ENCODE results near the gene IDH3A. TPM values are rescaled to one million over a fixed set of nuclear protein-coding genes. Genes with fewer than 3 reads are reported as not detected.

The IDH3A gene
- total RNA-seq, 6 experiments from 2014 or later = 67.3 to 82.1 (median 78.3) TPM

DNA sequence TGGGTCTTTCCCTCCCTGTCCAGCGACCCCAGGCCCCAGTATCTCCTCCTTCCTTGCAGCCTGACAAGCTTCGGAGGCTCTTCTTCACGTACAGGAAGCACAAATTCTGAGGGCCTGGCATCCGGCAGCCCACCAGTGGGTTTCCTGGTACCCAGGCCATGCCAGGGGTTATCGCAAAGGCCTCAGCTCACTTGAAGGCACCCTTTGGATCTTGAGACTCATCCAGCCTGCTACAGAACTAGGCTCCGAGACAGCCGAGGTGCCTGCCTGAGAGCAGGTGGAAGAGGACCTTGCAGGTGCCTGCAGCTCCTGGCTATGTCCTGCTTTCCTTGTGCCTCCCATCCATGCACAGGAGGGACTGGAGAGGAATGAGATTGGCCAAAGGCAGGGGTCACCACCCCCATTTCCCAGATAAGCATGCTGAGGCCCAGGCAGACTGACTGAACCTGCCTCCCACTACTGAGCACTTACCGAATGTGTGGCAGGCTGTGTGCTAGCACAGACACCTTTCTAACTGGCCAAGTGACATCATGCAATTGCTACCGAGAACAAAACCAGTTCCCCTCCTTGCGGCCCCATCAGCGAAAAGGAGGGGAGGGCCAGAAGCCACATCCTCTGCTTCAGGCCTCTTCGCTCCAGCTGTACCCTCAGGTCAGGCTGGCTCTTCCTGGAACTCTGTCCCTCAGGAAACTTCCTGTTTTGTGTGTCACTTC lies 45.6 kb upstream of the IDH3A start:
- H3K4me3 Mint-ChIP-seq = no peak overlapping the region
- no peak for DNase-seq
- H3K27me3 Mint-ChIP-seq (ENCODE audit: insufficient read depth) = peaks cover 16% of the 10 kb centered on the region
- no peak for TF ChIP-seq CTCF (IDR thresholded peaks at IDR 0.05)
- H3K36me3 Mint-ChIP-seq (ENCODE audit: low read depth) = no peaks in the 10 kb centered on the region
- H3K9me3 Mint-ChIP-seq = no peaks in the 10 kb centered on the region
- peaks cover 11% of the 10 kb centered on the region for H3K4me1 Mint-ChIP-seq (ENCODE audit: low read depth)
- no peak overlapping the region for H3K27ac Mint-ChIP-seq

DNA sequence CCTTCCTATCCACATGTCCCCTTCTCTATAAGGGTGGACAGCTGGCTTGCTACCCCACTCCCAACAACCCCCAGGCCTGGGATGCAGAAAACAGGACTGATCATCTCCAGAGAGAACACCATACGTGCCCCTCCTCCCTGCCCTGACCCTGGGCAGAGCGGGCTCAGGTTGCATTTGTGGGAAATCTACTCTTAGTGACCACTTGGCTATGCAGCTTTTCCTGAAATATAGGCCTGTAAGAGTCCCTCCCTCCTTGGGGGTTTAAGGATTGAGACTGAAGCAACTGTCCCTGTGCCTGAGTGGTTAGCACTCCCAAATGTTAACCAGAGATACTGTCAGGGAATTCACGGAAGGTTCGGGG lies 45.1 kb upstream of the IDH3A start:
- H3K4me1 Mint-ChIP-seq (ENCODE audit: low read depth) = peaks cover 11% of the 10 kb centered on the region
- H3K4me3 Mint-ChIP-seq = no peak overlapping the region
- no peak for TF ChIP-seq CTCF (IDR thresholded peaks at IDR 0.05)
- DNase-seq = no peak
- no peak overlapping the region for H3K27ac Mint-ChIP-seq
- H3K9me3 Mint-ChIP-seq = no peaks in the 10 kb centered on the region
- H3K27me3 Mint-ChIP-seq (ENCODE audit: insufficient read depth) = peaks cover 21% of the 10 kb centered on the region
- H3K36me3 Mint-ChIP-seq (ENCODE audit: low read depth) = no peaks in the 10 kb centered on the region

- Mint-ChIP-seq H3K36me3 (ENCODE audit: low read depth) (no peaks in the 10 kb centered on the region), H3K27me3 (ENCODE audit: insufficient read depth) (peaks cover 21% of the 10 kb centered on the region), H3K4me3 (no peak overlapping the region), H3K4me1 (ENCODE audit: low read depth) (peaks cover 11% of the 10 kb centered on the region), H3K9me3 (no peaks in the 10 kb centered on the region), H3K27ac (no peak overlapping the region)
- DNase-seq = no peak
- no peak for TF ChIP-seq CTCF (IDR thresholded peaks at IDR 0.05)
Measured at GRCh38 chr15:78104566-78105475, 44.3 kb upstream of the IDH3A start.

- no peaks in the 10 kb centered on the region for H3K9me3 Mint-ChIP-seq
- peaks cover 21% of the 10 kb centered on the region for H3K27me3 Mint-ChIP-seq (ENCODE audit: insufficient read depth)
- H3K4me3 Mint-ChIP-seq = no peak overlapping the region
- TF ChIP-seq CTCF (IDR thresholded peaks at IDR 0.05) = no peak
- no peaks in the 10 kb centered on the region for H3K36me3 Mint-ChIP-seq (ENCODE audit: low read depth)
- H3K4me1 Mint-ChIP-seq (ENCODE audit: low read depth) = peaks cover 11% of the 10 kb centered on the region
- no peak overlapping the region for H3K27ac Mint-ChIP-seq
- no peak for DNase-seq
Measured at GRCh38 chr15:78105476-78106241, 43.5 kb upstream of the IDH3A start.

GRCh38 chr15:78107471-78107870 lies 41.7 kb upstream of the IDH3A start:
- peaks cover 11% of the 10 kb centered on the region for H3K4me1 Mint-ChIP-seq (ENCODE audit: low read depth)
- no peaks in the 10 kb centered on the region for H3K36me3 Mint-ChIP-seq (ENCODE audit: low read depth)
- H3K27me3 Mint-ChIP-seq (ENCODE audit: insufficient read depth) = peaks cover 26% of the 10 kb centered on the region
- no peak for TF ChIP-seq CTCF (IDR thresholded peaks at IDR 0.05)
- DNase-seq = no peak
- H3K4me3 Mint-ChIP-seq = no peak overlapping the region
- no peaks in the 10 kb centered on the region for H3K9me3 Mint-ChIP-seq
- no peak overlapping the region for H3K27ac Mint-ChIP-seq
